Stimulated activated CD4-positive, alpha-beta T cell treated with anti-CD3 and anti-CD28 coated beads, Interleukin-15, amount 100 ng/mL, for 24 hours (primary cell): ENCODE data around the gene HIRIP3.
"Not testable (repeated sequence)": the region's sequence is repeated elsewhere in the genome, so short reads cannot be mapped to it uniquely, and the experiment has no call there.

Experiments
- DNase-seq: peaks from one replicate; pipeline ENCODE4 v3.0.0-alpha.2; 2020

HIRIP3 gene, protein sequence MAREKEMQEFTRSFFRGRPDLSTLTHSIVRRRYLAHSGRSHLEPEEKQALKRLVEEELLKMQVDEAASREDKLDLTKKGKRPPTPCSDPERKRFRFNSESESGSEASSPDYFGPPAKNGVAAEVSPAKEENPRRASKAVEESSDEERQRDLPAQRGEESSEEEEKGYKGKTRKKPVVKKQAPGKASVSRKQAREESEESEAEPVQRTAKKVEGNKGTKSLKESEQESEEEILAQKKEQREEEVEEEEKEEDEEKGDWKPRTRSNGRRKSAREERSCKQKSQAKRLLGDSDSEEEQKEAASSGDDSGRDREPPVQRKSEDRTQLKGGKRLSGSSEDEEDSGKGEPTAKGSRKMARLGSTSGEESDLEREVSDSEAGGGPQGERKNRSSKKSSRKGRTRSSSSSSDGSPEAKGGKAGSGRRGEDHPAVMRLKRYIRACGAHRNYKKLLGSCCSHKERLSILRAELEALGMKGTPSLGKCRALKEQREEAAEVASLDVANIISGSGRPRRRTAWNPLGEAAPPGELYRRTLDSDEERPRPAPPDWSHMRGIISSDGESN

DNA sequence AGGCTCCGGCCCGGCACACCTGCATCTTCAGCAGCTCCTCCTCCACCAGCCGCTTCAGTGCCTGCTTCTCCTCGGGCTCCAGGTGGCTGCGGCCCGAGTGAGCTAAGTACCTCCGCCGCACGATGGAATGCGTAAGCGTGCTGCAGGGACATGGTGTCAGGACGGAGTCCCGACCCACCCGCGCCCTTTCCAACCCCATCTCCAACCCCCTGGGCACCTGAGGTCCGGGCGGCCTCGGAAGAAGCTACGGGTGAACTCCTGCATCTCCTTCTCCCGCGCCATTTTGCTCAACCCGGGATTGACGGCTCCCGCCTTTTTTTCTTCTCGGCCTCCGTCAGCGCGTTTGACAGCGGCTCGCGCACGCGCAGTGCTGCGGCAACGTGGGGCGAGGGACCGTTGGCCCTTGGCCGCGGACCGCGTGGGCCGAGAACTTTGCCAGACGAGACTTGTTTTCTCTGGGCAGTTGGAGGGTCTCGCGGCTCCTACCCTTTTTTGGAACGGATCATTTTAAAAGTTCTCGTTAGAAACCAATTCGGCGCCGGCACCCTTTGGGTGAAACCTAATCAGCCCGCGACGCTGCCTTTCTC is at the start of gene HIRIP3:
TSS of gene HIRIP3 (minus strand) at position 294 of the 587 bp plus-strand sequence. CDS start at position 282, 12 bp downstream.
- peak; percentile 91 for DNase-seq

DNA sequence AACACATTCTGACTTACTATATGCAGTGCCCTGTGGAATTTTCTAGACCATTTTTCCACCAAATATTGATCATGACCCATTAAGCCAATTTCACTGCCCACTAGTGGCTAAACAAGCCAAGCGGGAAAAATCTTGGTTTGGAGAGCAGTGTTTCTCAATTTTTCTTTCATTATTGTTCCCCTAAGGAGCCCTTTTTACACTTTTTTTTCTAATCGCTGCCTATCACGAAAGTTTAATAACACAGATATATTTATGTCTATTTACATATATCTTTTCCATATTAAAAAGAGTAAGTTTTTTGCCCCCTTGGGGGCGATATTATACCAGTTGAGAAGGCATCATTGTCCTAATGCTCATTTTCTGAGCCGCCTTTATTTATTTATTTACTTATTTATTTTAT is 46.4 kb upstream of the HIRIP3 start:
- no peak for DNase-seq

DNA sequence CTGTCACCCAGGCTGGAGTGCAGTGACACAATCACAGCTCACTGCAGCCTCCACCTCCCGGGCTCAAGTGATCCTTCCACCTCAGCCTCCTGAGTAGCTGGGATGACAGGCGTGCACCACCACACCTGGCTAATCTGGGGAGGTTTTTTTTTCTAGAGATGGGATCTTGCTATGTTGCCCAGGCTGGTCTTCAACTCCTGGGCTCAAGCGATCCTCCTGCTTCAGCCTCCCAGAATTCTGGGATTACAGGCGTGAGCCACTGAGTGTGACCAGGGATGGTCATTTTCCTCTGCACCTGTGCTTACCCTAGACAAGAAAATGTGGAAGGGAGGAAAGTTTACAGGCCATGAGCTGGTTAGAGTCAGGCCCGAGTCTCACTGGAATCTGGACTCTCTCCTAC is 45.3 kb upstream of the HIRIP3 start:
- DNase-seq = not testable (repeated sequence)

DNA sequence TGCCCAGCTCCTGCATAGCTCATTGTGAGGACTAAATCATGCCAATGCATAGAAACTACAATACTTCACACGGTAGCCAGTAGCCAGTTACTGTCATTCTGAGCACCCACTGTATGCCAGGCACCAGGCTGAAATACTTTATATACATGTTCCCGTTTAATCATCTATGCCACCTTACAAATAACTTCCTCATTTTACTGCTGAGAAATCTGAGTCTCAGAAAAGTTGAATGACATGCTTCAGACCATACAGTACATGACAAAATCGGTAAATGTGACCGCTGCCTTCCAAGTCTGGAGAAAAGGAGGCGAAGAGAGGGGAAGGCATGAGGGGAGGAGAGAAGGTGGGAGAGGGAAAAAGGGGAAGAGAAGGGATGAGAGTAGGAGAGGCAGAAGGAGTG is 44.8 kb upstream of the HIRIP3 start:
- no peak for DNase-seq

DNA sequence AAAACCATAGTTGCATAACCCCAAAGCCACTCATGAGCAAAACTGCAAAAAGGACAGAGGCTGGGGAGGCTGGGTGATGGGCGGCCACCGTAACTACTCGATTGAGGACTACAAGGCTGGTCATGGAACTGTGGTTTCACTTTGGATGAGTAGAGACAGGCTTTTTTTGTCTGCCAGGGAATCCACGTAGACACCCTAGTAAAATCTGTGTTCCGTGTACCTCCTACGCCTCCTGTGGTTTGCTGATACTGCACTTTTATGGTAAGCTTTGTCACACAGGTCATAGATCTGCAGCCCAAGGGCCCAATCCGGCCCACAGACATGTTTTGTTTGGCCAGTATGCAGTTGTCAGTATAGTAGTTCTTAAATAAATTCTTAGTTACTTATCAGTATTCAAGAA is 37.9 kb upstream of the HIRIP3 start:
- peak; percentile 38 for DNase-seq

DNA sequence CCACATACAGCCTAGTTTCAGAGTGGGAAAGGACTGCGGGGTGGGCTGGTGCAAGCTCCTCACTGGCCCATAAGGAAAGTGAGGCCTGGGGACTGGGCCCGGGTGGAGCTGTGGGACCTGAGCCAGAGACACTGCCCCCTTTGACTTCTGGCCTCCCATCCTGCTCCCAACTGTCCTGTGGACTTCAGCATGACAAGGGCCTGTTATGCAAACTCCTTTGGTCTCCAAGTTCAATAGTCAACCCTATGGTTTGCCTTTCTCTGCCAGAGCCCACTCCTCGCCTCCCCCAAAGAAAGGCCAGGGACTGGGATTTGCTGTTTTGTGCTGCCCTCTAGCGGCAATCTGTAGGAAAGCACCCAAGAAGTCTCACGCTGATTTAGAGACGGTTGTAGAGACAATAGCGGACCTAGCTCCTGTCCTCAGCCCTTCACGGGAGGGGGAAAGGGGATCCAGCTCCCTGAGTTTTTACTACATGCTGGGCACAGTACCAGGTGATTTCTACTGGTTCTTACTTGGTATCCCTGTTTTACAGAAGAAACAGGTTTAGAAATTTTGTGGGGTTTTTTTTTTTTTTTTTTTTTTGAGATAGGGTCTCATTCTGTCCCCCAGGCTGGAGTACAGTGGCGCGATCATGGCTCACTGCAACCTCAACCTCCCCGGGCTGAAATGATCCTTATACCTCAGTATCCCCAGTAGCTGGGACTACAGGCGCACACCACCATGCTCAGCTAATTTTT is 36.8 kb upstream of the HIRIP3 start:
- peak; percentile 74 for DNase-seq

DNA sequence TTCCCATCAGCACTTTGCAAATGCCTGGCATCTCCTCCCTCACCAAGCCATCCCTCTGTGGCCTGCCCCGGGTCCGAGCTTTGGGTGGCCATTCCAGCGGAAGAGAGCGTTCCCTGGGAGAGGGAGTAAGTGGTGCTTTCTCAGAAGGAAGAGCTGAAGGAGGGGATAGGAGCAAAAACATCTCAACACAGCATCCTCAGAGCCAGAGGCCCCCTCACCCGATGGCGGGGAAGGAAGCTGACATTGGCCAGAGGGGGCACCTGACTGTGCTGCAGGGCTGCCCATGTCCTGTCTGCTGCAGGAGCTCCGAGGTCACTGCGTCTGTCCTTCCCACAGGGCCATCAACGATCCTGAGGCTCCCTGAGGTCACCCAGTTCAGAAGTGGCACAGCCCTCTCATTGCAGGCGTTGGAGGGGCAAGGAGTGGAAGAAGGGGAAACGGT is 36.1 kb upstream of the HIRIP3 start:
- DNase-seq = no peak

DNA sequence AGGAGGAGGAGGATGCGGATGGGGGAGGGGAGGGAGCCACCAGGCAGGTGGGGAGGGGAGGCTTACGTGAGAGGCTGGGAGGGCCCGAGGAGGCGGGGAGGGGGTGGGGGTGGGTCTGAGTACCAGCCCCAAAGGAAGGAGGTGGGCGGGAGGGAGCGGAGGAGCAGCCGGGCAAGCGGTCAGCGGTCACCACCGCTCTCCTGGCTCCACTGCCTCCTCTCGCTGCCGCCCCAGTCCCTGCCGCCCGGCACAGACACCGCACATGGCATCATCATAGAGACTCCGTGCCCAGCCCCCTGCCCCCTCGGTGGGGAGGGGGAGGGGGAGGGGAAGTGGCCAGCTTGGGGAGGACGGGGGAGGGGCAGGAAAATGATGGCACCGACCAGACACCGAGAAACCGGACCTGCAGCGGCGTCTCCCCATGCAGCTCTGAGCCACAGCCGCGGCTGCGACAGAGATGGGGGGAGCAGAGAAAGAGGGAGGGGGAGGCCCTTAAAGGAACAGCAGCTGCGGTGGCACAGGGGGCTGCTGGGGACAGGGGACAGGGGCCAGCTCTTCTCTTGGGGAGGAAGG is 35.5 kb upstream of the HIRIP3 start, which contains the start of gene TLCD3B:
TSS of gene TLCD3B (minus strand) at position 431 of the 573 bp plus-strand sequence. CDS start 744 bp downstream, outside the sequence.
- DNase-seq = no peak

DNA sequence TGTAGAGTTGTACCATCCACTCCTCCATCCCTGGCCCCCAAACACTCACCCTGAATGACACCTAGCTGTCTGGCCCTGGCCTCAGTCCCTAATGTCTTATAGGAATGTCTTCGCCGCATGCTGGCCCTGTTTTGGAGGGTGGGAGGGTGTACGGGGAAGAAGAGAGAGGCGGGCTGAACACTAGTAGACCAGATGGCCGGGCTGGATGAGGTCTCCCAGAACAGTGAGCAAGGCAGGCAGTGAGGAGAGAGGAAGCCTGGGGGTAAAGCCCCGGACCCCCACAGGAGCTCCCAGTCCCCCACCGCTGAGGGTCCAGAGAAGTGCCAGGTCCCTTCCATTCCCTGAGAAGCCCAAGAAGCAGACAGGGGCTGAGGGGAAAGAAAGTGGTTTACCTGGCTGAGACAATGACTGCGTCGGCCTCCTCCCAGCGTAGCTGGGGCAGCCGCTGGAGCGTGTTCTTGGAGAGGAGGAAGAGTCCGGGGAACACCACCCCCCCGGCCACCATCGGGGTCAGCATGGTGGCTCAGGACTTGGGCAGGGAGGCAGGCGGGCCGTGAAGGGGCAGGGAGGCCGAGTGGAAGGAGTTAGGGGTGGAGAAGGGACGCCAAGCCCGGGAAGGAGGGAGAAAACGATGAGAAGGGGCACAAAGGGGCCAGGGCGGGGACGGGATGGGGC is 34.7 kb upstream of the HIRIP3 start:
- DNase-seq = no peak

DNA sequence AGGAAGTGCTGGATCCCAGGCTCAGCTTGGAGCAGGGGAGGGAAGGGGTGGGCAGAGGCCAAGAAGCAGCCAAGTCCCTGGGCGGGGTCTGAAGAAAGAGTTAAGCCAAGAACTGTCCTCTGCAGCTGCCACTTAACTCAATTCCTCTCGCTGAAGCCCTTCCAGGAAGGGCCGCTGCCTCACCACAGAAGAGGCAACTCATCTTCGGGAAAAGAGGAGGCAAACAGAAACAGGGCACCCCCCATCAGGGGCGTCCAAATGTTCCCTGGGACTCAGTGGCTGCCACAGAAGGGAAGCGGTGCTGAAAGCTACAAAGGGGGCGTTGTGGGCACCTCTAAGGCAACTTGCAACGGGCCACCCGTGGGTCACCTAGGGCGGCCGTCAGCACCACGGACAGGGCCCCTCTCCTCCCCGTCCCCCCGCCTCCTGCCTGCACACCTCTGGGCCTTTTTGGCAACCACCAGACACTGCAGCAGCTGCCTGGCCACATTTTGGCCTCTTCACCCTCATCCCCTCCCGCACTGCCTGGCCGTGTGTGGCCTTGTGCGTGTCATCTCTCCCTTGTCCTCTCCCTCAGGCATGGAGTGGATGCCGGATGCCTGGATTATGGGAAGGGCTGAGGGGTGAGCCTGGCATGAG is 33.1 kb upstream of the HIRIP3 start:
- DNase-seq = peak; percentile 29

DNA sequence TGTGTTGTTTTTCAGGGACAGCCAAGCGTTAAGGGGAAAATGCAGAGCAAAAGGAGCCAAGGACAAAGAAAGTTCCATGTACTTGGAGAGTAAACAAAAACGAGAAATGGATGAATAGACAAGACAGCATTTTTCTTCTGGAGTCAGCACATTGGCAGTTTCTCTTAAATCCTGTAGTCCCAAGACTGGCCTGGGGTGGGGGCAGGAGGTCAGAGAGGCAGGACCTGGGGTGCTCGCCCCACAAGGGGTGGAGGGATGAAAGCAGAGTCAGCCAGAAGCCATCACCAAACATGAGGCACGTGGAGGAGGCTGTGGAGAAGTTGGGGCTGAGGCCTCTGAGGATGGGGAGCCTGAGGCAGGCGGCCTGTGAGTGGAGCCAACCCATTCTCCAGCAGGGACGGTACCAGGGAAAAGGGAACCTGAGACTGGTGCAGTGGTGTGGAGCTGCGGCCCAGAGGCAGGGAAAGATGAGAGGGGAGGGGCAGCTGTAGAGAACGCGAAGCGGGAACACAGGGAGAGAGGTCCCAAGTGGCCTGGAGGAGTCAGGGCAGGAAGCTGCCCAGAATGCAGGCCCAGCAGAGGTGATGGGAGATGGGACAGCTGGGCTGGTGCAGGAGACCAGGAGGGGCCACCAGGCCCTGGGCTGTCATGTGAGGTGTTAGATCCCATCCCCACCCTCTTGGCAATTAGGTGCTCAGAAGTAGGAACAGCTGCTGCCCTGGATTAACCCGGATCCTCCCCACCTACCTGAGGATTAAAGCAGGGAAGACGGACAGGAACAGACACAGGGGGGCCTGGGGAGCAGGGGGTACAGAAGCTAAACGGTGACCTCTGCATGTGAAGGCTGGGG is 32.4 kb upstream of the HIRIP3 start:
- no peak for DNase-seq

DNA sequence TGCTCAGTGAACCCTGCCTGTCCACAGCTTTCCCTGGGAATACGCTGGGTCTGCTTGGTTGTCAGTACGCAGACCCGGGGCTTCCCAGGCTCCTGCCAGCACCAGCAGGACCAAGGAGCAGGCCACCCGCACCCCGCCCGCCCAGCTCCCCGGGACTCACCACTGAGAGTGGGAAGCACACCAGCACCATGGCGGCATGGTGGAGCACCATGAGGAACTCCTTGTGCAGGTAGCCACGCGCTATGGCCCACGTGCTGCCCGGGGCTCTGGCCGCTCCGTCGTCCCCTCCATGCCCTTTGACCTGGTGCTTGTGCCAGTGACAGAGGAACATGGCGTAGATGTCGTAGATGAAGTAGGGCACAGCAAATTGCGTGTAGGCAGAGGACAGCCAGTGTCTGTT is 31.0 kb upstream of the HIRIP3 start:
- no peak for DNase-seq

DNA sequence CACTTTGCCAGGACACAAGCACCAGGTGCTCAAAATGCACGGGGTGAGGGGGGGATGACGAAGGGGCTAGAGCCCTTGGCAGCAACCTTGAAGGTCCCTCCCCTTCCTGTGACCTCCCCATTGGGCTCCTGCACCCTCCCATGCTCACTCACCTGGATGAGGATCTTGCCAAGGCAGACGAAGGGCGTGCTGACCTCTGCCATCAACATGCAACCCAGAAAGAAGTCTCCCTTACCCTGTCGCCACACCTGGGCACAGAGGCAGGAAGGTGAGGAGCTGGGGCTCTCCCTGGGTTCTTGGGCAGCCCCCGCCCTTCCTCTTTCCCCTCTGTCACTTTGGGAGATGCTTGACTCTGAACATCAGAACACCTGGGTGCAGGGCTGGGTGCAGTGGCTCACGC is 30.2 kb upstream of the HIRIP3 start:
- DNase-seq = no peak

DNA sequence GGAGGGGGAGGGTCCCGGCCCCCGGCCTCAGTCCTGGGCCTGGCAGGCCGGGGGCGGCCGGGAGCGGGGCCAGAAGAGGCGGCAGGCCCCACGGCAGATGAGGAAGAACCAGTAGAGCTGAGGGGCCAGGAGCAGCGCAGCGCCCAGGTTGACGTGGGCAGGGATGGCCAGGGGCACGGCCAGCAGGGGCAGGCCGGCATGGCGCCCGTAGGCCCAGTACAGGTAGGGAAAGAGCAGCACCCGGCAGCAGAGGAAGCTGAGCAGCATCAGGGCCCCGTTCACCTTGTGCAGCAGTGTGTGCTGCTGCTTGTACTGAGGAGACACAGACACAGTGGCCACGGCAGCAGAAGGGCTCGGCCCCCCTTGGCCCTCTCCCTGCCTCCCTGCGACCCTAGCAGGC is 29.7 kb upstream of the HIRIP3 start:
- no peak for DNase-seq

DNA sequence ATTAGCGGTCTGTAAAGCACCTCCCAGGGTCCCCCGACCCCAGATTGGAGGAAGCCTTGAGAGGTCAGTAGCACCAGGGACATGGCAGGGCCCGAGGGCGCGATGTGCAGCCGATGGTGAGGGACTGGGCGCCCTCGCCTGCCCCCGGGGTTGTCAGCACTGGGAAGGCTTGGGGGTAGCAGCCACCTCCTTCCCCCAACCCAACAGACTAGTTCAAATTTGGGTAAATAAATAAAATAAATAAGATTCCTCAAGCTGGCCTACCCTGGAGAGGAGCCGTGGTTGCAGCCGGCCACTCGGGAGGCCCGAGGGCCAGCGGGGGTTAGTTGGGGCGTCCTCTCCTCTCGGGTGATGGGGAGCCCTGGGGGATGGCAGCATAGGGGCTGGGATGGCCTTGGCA is 29.0 kb upstream of the HIRIP3 start:
- DNase-seq = no peak

DNA sequence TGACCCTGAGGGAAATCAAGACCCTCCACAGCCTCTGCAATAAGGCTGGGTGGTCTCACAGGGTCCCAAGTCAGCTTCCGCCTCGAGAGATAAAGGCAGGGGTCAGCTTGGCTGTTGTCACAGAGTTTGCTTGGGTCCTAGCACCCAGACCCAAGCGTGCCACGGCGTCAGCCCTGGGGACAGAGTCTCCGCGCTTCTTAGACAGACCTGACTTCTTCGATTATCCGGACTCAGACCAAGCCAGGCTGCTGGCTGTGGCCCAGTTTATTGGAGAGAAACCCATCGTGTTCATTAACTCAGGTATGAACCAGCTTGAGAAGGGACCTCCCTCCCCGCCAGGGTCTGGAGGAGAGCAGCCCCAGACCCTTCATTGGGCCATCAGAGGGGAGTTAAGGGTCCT is 28.2 kb upstream of the HIRIP3 start:
- DNase-seq = no peak

DNA sequence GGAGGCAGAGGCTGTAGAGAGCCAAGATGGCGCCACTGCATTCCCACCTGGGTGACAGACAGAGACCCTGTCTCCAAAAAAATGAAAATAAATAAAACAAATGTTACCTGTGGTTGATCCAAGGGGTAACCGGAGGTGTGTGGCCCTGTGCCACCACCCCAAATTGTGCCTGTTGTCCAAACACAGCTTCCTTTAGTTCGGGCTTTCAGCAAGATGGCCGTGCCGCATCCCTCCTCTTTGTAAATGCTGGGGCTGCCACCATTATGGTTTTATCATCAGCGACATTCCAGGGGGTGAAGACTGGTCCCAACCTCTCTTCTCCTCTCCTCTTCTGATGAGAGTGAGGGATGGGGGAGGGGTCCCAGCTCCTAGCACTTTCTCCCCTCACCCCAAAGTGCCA is 27.5 kb upstream of the HIRIP3 start, which contains the start of gene C16orf92:
TSS of gene C16orf92 (plus strand) at position 312 of the 400 bp plus-strand sequence. CDS start 143 bp downstream, outside the sequence.
- DNase-seq = no peak

DNA sequence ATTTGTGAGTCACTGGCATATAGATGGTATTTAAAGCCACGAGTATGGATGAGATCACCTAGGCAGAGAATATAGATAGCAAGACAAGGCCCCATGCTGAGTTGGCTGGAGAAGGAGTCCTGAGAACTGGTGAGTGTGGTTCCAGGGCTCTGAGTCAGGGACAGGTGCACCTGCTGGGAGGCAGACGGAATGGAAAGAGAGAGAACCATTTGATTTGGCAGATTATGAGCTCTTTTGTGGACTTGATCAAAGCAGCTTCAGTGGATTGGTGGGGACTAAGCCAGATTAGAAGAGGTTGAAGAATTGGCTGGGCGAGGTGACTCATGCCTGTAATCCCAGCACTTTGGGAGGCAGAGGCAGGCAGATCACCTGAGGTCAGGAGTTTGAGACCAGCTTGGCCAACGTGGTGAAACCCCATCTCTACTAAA is 23.3 kb upstream of the HIRIP3 start:
- no peak for DNase-seq

DNA sequence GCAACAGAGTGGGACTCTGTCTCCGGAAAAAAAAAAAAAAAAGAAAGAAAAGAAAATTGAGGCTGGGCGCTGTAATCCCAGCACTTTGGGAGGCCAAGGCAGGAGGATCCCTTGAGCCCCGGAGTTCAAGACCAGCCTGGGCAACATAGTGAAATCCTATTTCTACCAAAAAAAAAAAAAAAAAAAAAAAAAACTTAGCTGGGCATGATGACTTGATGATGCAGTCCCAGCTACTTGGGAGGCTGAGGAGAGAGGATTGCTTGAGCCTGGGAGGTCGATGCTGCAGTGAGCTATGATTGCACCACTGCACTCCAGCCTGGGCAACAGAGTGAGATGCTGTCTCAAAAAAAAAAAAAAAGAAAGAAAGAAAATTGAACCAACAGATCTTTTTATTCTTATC is 22.5 kb upstream of the HIRIP3 start:
- DNase-seq = not testable (repeated sequence)

DNA sequence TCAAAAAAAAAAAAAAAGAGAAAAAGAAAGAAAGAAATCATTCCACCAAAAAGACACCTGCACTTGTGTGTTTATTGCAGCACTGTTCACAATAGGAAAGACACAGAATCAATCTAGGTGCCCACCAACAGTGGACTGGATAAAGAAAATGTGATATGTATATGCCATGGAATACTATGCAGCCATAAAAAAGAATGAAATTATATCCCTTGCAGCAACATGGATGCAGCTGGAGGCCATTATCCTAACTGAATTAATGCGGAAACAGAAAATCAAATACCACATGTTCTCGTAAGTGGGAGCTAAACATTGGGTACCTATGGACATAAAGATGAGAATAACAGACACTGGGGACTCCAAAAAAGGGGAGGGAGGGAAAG is 21.9 kb upstream of the HIRIP3 start:
- DNase-seq = no peak
